ENCODE data around the gene IFIT1. TPM values are rescaled to one million over a fixed set of nuclear protein-coding genes. Genes with fewer than 3 reads are reported as not detected.
"Not testable (repeated sequence)": the region's sequence is repeated elsewhere in the genome, so short reads cannot be mapped to it uniquely, and the experiment has no call there.

The IFIT1 gene
- polyA plus RNA-seq, 1 donor, result 40.3 TPM

DNA sequence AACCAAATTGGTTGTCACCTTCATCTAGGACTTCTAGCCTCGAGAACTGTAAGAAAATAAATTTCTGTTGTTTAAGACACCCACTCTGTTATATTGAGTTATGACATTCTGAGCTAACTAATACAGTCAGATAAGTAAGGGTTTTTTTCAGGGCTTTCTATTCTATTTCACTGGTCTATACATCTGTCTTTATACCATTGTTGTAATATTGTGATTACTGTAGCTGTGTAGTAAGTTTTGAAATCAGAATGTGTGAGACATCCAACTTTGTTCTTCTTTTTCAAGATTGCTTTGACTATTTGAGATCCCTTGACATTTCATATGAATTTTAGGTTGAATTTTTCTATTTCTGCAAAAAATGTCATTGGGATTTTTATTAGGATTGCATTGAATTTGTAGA lies 7.5 kb downstream of the IFIT1 start:
- no peak for DNase-seq (ENCODE audit: low read depth)

DNA sequence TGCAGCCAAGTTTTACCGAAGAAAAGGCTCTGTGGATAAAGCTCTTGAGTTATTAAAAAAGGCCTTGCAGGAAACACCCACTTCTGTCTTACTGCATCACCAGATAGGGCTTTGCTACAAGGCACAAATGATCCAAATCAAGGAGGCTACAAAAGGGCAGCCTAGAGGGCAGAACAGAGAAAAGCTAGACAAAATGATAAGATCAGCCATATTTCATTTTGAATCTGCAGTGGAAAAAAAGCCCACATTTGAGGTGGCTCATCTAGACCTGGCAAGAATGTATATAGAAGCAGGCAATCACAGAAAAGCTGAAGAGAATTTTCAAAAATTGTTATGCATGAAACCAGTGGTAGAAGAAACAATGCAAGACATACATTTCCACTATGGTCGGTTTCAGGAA lies 10.6 kb downstream of the IFIT1 start:
- DNase-seq (ENCODE audit: low read depth), result no peak

DNA sequence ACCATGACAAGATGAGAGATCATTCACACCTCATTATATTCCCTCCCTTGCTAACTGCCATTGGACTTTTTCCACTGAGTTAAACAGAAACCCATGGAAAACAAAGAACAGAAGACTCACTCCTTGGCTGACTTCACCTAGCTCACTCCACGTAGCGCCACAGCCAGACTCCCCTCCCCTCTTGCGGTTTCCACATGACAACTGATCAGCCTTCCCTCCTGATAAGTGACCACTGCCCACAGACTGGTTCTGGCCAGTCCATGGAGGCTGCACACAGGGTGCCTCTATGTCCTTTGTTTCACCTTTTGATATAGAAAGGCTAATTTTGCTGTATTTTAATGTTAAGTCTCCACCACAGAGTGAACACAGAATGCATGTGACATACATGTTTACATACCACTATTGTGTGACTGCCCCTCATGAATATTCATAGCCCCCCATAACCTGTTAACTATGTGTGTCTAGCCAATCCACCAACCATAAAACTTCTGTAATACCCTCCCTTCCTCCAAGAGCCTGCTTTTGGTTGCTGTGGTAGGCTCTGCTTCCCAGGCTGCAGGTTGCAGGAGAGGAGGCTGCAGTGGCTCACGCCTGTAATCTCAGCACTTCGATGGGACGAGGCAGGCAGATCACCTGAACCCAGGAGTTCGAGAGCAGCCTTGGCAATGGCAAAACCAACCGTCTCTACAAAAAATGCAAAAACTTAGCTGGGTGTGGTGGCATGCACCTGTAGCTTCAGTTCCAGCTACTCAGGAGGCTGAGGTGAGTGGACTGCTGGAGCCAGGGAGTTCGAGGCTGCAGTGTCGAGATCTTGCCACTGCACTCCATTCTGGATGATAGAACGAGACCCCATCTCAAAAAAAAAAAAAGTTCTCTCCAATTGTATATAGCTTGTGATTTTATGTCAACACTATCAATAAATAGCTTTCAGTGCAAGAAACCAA lies 12.0 kb downstream of the IFIT1 start:
- no peak for DNase-seq (ENCODE audit: low read depth)

DNA sequence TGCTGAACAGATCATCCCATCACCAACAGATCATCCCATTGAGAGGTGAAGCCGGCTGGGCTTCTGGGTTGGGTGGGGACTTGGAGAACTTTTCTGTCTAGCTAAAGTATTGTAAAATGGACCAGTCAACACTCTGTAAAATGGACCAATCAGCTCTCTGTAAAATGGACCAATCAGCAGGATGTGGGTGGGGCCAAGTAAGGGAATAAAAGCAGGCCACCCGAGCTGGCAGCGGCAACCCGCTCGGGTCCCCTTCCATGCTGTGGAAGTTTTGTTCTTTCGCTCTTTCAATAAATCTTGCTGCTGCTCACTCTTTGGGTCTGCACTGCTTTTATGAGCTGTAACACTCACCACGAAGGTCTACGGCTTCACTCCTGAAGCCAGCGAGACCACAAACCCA lies 13.8 kb downstream of the IFIT1 start:
- DNase-seq (ENCODE audit: low read depth), result not testable (repeated sequence)

DNA sequence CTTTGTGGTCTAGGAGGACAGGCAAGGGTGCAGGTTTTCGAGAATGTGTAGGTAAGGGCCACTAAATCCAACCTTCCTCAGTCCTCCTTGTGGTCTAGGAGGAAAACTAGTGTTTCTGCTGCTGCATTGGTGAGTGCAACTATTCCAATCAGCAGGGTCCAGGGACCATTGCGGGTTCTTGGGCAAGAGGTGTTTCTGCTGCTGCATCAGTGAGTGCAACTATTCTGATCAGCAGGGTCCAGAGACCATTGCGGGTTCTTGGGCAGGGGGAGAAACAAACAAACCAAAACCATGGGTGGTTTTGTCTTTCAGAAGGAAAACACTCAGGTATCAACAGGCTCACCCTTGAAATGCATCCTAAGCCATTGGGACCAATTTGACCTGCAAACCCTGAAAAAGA lies 15.4 kb downstream of the IFIT1 start:
- DNase-seq (ENCODE audit: low read depth), result not testable (repeated sequence)

DNA sequence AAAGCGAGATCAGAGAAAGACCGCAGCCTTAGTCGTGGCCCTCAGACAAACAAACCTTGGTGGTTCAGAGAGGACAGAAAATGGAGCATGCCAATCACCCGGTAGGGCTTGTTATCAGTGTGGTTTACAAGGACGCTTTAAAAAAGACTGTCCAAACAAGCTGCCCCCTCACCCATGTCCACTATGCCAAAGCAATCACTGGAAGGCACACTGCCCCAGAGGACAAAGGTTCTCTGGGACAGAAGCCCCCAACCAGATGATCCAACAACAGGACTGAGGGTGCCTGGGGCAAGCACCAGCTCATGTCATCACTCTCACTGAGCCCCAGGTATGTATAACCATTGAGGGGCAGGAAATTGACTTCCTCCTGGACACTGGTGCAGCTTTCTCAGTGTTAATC lies 16.9 kb downstream of the IFIT1 start:
- not testable (repeated sequence) for DNase-seq (ENCODE audit: low read depth)

DNA sequence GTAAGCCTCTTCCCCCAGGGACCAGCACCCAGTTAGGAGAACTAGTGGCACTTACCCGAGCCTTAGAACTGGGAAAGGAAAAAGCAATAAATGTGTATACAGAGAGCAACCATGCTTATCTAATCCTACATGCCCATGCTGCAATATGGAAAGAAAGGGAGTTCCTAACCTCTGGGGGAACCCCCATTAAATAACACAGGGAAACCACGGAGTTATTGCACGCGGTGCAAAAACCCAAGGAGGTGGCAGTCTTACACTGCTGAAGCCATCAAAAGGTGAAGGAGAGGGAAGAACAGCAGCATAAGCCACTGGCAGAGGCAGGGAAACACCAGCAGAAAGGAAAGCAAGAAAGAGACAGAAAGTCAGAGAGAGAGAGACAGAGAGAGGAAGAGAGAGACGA lies 18.1 kb downstream of the IFIT1 start:
- not testable (repeated sequence) for DNase-seq (ENCODE audit: low read depth)

DNA sequence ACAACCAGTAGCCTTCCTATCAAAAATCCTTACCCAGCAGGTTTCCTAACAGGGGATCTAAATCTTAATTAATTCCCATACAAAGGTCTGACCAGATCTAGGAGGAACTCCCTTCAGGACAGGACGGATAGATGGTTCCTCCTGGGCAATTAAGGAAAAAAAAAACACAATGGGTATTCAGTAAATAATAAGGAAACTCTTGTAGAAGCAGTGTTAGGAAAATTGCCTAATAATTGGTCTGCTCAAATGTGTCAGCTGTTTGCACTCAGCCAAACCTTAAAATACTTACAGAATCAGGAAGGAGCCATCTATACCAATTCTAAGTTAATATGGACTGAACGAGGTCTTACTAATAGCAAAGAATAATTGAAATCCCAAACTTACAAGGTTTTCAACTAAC lies 18.7 kb downstream of the IFIT1 start:
- not testable (repeated sequence) for DNase-seq (ENCODE audit: low read depth)

DNA sequence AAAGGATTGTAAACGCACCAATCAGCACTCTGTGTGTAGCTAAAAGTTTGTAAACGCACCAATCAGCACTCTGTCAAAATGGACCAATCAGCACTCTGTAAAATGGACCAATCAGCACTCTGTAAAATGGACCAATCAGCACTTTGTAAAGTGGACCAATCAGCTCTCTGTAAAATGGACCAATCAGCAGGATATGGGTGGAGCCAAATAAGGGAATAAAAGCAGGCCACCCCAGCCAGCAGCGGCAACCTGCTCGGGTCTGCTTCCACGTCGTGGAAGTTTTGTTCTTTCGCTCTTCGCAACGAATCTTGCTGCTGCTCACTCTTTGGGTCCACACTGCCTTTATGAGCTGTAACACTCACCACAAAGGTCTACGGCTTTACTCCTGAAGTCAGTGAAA lies 19.9 kb downstream of the IFIT1 start:
- not testable (repeated sequence) for DNase-seq (ENCODE audit: low read depth)

DNA sequence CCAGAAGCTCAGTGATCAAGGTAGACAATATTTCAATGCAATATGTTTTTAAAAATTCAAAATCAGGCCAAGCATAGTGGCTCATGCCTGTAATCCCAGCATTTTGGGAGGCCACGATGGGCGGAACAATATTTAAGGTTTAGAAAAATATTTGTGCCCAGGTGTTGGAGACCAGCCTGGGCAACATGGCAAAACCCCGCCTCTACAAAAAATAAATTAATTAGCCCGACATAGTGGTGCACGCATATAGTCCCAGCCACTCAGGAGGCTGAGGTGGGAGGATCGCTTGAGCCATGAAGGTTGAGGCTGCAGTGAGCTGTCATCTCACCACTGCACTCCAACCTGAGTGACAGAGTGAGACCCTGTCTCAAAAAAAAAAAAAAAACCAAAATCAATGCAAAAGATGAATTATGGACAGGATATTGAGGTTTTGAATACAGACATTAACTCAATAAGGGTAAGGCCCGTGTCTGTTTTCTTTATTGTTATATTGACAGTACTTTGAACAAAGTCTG lies 21.0 kb downstream of the IFIT1 start:
- DNase-seq (ENCODE audit: low read depth), result no peak

DNA sequence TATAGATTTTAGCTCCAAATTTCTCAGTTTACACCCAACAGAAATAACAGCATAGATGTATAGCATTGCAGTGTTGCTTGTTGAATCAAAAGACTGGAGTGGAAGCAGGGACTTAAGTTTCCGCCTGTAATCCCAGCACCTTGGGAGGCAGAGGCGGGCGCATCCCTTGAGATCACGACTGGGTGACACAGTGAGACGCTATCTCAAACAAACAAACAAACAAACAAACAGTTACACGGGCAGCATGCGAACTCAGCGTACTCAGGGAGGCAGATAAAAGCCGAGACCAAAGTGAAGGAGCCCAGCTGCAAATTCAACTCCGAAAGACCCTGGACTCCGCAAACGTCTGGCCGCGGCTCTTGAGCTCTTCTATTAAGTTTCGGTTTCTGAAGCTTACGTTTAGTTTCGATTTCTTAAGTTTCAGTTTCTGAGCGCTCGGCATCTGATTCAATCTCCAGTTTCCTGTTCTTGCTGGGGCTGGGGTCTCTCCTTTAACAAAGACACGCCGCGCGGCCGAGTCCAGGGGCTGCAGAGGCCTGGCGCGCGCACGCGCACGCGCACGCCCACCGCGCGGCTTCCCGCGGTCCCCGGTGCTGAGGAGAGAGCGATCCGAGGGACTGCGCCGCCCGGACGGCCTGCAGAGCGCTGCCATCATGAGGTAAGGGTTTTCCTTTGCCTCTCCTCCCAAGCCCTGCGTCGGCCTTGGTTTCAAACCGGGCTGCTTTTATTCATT lies 21.9 kb downstream of the IFIT1 start, which contains the start of gene IFIT5:
IFIT5 (plus strand) TSS at position 423 of the 733 bp plus-strand sequence; CDS start at position 654, 231 bp downstream.
- no peak for DNase-seq (ENCODE audit: low read depth)

DNA sequence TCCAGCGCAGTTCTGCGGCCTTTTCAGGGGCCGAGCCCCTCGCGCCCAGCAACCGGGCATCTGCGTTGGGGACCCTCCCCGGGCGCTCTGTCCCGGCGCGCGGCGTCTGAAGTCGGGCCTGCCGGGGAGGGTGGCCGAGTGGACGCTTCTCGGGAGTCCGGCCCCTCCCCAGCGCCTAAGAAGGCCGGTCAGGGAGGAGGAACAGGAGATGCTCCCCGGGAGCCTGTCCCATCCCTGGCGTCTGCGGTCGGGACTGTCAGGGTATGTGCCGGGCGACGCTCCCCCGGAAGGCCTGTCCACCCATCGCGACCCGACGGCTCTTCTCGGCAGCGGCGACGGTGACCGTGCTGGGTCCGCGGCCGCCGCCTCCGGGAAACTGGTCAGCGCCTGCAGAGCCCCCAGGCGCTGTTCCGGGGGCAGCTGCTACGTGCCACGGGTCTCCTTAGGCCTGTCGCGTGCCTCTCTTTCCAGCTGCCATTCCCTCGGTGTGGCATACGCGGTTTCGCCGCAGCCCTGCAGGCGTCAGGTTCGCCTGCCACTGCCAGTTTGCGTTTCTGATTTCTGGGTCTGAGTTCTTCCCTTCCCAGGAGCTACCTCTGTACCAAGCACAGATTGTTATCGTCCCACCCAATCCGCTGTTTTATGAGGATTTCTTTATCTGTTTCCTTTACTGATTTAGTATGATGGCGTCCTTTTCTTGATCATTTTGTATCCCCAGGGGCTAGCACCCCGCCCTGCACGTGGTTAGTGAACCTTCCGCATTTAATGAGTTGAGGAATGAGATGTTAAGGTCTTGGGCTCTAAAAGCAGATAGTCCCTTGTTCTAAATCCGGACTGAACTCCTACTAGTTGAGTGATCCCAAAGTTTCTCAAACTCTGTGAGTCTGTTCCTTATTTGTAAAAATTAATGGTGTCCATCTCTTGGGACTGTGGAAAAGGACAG lies 22.7 kb downstream of the IFIT1 start:
- DNase-seq (ENCODE audit: low read depth), result no peak

DNA sequence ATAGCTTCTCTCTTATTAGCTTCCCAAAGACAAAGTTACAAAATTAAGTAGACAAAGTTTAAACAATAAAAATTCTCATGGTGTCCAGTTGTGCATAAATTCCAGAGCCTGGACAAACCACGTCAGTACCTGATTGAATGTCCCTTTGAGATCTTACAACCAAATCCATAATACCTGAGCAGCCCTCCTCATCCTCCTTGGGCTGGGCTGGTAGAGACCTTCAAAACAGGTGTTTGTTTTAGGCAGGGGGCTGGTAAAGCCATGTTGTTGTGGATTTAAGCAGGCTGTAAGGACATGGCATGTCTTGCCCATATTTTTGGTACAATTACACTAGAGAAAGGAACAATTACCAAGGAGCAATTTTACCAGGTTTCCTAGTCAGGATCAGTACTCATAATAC lies 24.0 kb downstream of the IFIT1 start:
- no peak for DNase-seq (ENCODE audit: low read depth)

DNA sequence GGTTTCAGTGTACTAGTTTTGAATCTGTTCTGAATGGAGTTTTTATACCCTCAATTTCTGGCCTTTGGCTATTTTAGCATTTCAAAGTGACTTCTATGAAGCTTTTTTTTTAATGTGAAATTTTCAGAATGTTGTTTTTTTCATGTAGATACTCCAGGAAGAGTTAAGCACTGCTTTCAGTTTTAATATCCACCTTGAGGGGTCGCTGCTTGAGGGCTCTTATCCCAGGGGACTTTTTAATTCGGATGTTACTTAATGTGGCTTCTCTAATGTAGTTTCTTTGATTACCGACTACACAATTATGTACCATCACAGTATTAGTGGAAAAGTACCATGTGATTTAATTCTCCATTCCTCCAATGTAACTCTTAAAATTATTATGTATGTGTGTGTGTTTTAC lies 27.1 kb downstream of the IFIT1 start:
- no peak for DNase-seq (ENCODE audit: low read depth)

DNA sequence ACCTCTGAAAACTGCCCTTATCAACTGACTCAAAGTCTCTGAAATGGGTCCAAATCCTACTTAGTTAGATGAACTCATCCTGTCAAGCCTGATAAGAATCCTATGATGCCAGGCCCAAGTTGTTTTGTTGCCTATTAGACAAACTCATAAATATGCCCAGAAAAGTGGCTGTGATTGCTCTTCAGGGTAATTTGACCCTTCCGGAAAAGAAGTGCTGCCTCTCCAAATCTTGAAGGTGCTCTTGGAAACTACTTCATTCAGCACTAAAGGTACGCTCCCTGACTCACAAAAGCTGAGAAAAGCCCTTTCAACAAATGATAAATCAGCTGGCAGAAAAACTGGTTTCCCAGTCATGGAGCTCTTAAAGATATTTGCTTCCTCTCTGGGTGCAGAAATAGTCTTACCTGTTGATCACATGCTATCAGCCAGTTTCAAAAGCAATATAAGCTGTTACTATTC lies 28.6 kb downstream of the IFIT1 start:
- DNase-seq (ENCODE audit: low read depth), result no peak

DNA sequence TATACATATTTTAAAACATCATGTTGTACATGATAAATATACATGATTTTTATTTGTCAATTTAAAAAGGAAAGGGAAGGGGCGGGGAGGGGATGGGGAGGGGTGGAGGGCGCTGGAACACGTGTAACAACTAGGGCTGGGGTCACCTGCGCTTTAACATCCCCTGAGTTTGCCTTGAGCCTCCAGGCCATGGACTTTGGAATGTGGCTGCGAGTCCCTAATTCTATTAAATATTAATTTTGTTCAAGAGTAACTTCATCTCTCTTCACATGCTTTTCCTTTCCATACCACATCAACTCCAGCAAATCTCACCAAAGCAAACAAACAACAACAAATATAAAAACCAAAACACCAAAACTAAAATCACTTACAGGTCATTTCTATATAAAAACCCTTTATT lies 32.6 kb downstream of the IFIT1 start:
- DNase-seq (ENCODE audit: low read depth), result no peak

DNA sequence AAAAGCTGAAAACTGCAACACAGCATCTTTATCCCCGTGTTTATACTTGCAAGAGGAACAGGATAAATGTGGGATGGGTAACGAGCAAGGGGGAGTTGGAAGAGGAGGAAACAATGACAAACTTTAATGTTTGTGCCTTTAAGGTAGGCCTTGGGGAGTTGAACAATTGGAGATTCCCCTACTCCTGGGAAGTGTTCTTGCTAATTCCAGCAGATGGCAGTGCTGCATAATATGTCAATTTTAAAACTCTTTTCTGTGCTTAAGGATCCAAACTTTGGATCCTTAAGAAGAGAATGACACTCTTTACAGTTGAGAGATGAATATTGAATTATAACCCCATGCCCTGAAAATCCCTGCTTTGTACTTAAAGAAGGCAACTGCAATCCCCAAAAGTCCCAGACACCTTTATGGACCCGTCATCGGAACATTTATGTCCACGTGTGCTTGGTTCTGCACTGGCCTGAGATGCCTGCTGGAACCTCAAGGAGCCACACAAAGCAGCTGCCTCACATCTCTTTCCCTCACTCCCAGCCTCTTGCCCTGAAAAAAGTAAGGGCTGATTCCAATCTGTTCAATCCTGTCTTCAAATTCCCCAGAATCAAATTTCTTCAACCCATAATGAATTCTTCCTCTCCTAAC lies 33.9 kb downstream of the IFIT1 start:
- no peak for DNase-seq (ENCODE audit: low read depth)

DNA sequence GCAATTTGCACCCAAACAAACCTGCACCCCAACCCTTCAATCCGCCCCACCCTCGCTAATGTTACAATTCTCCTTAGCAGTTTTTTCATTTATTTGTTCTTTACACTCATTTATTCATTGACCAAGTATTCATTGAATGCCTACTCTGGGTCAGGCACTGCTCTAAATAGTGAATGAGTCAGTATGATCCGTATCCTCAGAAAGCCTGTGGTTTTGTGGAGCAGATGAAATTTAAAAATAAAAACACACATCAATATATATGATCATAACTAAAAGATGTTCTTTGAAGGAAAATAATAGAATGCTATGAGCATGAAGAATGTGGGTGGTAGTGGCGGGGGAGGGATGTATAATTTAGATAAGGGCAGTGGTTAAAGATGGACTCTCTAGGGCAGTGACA lies 35.2 kb downstream of the IFIT1 start:
- no peak for DNase-seq (ENCODE audit: low read depth)

DNA sequence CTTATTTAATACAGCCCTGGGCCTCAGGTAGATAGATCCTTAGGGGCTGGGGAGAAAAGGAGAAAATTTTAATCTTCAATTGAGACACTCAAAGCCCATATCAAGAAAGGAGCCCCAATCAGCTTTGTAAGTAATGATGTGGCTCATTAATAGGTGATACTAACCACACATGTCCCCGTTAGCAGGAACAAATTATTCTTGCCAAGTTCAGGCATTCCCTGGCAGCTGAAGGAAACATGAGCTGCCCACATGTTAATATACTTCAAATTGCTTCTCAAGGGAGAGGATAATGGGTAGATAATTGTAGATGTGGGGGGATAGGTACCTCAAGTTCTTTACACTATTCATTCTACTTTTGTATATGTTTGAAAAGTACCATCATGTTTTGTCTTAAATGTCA lies 36.5 kb downstream of the IFIT1 start:
- no peak for DNase-seq (ENCODE audit: low read depth)

DNA sequence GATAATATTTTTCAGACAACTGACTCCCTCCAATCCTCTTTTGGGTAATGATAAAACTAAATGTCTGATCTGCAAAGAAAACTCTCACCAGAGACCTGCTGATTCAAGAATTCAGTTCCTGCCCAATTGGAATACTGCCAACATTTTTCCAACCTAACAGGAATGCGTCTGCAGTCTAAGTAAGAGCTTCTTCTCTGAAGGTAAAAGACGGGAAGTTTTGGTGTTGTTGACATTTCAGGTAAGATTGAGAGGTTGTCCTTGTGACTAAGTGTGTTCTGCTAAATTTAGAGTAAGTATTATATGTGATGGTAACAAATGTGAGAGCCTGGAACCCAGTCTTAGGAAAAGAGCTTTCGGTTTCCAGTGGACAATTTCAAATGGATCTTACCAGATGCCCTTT lies 39.6 kb downstream of the IFIT1 start:
- no peak for DNase-seq (ENCODE audit: low read depth)

DNA sequence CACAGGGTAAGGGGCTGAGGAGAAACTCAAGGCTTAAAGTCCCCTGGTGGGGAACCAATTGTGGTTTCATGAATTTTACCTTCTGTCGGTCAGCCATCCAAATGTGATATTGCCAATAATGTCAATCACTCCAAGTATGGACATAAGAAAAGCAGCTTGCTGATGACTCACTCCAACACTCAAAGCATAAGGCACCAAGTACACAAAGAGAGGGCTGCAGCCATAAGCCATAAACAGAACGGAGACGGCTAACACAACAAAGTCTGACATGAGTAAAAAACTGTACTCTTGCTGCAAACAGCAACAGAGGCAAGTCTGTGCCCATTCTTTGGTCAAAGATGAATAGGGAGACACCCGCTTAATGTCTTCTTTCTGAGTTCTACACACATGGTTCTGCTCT lies 46.1 kb downstream of the IFIT1 start:
- no peak for DNase-seq (ENCODE audit: low read depth)

All from forelimb muscle (tissue), 1 donor.